ENCODE measurements around the gene TOR1AIP2.

Gene TOR1AIP2

DNA sequence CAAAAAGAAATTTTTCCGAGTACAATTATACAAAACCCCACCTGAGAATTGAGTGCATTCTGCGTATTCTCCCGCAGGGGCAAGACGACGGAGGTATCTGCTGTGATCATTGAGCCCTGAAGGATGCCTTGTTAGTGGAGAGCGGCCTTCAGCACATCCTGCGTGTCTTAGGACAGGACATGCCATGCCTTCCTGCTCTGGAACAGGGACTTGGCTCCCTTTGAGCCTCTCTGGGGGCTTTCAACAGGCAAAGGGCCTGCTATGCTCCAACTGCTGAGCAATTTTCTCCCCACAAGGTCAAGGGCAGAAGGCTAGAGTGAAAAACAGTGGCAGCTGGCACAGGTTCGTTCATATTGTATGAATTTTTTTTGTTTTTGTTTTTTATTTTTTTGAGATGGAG lies 52.4 kb downstream of the TOR1AIP2 start:
- peak; percentile 93 for DNase-seq

DNA sequence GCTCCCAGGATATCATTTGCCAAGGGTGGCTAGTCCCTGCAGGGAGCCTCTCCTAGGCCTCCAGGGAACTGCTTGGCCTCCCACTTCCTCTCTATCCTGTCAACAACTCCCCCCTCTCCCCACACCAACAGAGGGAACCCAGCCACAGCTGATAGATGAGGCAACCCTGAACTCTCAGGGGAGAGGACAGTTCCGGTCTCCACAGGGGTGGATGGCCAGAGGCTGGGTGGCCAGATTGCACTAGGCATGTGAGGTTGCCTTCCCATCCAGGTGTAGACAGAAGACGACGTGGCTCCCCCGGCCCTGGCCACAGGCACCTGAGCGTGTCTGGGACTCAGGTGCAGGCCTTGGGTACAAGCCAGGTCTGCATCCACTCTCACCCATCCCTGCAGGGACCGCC lies 53.3 kb downstream of the TOR1AIP2 start:
- no peak for DNase-seq

DNA sequence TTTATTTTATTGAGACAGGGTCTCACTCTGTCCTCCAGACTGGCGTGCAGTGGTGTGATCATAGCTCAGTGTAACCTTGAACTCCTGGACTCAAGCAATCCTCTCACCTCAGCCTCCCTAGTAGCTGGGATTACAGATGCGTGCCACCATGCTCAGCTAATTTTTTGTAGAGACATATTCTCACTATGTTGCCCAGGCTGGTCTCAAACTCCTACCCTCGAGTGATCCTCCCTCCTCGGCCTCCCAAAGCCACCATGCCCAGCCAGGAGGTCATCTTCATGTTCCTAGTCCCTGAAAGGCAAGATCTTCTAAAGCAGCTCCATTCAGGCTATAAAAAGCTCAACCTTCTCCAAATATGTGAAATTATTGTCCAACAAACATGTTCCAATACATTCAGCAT lies 53.9 kb downstream of the TOR1AIP2 start:
- DNase-seq: no peak

DNA sequence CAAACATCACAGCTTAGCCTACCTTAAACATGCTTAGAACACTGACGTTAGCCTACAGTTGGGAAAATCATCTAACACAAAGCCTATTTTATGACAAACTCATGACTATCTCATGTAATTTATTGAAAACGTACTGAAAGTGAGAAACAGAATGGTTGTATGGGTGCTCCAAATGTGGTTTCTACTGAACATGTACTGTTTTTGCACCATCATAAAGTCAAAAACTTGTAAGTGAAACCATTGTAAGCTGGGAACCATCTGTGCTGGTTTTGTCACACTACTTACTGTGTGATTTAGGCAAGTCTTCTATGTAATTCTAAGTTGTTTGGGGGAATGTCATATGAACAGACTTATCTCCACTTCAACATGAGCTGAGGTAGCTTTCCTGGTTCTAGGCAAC lies 55.5 kb downstream of the TOR1AIP2 start:
- DNase-seq: no peak

DNA sequence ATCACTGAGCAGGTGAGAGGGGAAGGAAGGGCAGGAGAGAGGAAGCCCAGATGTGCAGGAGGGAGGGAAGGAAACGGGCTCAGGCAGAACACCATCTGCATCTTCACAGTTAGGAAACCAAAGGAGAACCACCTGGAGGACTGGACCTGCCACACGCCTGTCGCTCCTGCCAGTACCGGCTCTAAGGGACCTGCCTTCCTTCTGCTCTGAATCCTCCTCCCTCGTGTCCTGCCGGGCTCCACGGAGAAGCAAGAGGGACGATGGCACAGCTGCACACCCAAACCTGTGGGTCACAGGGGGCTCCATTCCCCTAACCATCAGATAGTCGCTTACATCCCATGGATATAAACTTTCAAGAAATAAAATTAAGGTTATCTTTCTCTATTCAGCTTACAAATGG lies 56.1 kb downstream of the TOR1AIP2 start:
- DNase-seq: no peak

DNA sequence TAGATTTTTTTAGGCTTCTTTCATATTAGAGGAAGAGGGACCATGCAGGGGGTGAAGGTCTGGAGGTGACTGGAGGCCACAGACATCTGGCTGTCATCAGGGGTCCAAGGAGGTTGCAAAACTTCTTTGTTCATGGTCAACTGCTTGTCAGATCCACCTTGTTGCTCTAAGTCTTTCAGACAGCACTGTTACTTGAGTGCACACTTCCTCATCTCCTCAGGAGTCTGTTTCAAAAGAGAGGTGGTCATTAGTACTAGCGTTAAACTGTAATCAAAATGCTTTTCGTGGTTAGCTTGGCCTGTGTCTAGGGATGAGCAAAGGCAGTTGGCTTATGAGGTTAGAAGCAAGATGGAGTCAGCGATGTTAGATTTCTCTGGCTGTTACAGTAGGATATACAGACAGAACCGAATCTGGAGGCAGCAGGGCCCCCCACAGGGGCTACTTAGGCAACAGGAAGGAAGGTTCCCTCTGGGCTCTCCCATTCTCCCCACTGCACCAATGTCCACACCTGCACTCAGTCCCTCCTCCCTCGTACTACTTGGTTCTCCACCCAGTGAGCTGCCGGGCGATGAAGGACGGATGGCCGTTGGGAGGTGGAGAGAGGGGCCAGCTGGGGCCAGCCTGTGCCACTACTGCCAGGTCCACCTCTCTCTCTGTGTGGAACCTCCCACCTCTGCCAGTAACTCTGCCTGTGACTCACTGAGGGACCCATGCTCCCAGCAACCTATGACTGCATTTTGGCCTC lies 57.2 kb downstream of the TOR1AIP2 start:
- no peak for DNase-seq

DNA sequence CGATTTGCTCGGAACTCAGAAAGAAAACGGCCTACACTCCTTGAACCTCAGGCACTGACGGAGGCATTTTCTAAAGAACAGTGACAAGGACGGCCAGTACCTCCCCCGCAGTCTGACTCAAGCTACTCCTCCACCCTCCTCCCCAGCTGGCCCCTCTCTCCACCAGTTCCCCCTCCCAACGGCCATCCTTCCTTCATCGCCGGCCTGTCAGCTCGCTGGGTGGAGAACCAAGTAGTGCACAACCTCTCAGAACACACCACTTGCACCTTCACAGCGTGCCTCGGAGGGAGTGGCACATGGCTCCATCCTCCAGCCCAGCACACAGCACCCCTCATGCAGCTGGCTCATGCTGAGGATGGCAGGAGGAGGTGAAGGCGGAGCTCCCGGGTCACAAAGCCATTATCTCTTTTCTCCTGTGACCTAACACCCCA lies 58.8 kb downstream of the TOR1AIP2 start:
- DNase-seq: no peak

DNA sequence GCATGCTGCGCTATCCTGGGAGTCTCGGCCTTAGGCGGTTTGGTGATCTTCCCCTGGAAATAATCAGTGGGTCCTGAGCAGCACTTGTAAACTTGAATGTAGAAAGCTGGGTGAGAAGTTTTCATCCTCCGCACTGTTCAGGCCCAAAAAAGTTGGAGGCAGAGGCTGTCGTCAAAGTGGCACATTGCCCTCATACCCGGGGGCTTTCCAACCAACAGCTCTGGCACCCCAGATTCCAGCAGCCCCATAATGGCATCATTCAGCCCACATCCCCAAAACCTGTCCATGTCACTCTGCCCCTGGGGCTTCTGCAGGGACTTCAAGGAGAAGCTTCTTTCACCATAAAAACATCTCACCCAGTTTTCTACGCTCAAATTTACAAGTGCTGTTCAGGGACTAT lies 59.3 kb downstream of the TOR1AIP2 start:
- DNase-seq: no peak

DNA sequence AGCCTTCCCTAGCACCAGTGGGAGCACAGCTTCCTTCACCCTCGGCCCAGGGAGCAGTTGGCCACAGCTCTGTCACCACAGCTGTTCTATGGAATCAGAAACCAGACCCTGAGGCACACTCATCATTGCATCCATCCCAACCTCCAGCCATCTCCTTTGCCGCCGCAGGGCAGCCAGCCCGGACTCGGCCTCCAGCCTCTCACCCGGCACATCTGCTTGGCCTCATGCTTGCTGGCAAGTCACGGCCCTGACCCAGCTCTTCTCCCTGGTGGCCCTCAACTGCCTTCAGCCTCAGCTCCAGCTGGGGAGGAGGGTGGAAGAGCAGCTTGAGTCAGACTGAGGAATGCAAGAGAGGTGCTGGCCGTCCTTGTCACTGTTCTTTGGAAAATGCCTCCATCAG lies 59.8 kb downstream of the TOR1AIP2 start:
- no peak for DNase-seq

DNA sequence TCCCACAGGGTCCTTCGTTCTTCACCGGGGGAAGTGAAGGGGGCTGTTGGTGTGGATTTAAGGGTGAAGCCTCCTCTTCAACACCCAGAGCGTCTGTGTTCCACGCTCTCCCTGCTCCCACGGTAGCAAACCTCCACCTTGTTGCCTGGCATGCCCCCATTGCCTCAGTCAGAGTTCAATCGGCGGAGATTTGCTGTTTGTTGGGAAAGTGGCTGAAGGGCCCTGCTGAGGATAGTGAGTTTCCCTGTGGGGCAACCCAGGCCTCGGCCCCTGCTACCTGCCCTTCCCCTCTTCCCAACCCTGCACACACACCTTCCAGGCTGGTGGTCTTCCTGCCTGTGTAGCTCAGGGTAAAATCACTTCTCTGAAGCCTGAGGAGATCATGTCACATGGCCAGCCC lies 60.5 kb downstream of the TOR1AIP2 start:
- DNase-seq: no peak

DNA sequence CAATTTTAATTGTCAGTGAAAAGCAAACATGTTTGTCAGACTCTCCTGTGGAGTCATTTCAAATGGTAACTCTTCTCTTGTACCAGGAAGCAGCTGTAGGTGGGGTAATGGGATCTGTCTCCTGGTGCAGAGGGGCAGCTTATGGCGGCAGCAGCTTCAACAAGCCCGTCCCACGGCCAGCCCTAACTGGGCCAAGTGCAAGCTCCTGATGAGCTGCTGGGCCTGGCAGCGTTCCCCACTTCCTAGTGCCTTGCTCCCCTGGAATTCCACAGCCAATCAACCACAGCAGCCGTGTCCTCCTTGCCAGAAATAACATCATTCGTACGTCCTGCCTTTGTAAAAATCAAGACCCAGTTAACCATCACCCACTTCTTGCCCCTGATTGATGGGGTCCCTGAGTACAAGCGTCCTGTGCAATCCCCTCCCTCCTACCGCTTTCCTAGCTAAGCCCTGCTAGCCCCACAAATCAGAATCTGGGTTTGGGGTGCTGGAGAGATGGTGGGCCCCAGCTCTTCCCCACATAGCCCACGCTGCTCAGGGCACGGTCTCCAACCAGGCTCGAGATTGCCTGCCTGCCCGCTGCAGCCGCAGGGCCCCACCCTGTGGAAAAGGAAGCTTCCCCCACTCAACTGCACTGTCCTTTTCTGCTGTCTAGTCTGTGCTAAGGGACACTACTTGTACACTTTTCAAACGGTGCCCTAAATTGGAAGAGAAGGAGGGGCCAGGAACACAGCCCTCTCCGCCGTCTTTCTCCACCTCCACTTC lies 61.2 kb downstream of the TOR1AIP2 start:
- peak; percentile 45 for DNase-seq

DNA sequence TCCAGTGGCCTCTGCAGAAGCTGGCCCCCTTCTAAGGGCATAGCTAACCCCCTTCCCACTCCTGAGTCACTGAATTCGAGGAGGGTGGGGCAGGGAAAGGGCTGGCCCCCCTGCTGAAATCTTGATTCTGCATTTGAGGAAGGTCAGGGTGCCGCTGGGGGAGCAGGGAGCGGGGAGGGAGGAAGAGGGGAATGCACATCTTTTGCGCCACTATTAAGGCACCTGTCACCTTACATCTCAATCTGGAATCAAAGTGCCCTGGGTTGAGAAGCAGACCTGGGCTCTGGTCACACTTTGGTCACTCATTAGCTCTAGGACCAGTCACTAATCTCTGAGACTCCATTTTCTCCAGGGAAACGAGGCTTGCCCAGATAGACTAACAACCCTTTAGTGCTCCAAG lies 62.0 kb downstream of the TOR1AIP2 start:
- DNase-seq: no peak

DNA sequence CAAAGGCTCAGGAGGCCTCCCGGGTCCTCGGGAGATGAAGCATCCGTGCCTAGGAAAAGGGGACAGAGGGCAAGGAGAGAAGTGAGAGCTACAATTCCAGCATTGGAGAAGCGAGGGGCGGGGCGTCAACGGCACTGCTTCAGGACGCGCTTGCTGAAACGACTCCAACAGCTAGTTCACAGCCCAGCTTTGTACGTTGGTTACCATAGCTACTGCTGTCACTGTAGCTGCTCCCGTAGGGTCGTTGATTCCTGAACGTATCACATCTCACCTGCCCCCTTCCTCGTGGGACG lies 63.1 kb downstream of the TOR1AIP2 start:
- DNase-seq: no peak

DNA sequence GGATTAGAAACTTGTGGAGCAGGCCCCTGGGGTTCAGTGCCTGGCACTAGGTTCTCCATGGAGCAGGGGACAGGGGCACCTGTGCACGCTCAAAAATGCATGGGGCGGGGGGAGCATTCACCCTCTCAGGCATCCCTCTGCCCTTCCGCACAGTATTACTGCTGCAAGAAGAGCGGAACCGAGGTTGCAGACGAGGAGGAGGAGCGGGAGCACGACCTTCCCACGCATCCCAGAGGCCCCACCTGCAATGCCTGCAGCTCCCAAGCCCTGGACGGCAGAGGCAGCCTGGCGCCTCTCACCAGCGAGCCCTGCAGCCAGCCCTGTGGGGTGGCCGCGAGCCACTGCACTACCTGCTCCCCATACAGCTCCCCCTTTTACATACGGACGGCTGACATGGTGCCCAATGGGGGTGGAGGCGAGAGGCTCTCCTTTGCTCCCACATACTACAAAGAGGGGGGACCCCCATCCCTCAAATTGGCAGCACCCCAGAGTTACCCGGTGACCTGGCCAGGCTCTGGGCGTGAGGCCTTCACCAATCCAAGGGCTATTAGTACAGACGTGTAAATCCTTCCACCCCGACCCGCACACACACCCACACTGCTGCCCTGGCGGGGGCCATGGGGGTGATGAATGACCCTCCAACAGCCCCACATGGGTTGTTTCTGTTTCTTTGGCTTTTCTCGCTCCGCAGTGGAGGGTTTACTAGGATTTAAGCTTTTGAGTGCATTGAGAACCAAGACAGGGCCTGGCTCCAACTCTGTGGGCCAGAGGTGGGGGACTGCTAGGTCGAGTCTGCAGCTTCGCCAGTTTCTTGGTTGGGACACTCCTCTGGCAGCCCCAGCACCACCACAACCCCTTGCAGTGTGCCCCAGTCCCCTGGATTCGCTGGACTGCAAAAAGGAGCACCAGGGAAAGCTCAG lies 63.7 kb downstream of the TOR1AIP2 start:
- no peak for DNase-seq

DNA sequence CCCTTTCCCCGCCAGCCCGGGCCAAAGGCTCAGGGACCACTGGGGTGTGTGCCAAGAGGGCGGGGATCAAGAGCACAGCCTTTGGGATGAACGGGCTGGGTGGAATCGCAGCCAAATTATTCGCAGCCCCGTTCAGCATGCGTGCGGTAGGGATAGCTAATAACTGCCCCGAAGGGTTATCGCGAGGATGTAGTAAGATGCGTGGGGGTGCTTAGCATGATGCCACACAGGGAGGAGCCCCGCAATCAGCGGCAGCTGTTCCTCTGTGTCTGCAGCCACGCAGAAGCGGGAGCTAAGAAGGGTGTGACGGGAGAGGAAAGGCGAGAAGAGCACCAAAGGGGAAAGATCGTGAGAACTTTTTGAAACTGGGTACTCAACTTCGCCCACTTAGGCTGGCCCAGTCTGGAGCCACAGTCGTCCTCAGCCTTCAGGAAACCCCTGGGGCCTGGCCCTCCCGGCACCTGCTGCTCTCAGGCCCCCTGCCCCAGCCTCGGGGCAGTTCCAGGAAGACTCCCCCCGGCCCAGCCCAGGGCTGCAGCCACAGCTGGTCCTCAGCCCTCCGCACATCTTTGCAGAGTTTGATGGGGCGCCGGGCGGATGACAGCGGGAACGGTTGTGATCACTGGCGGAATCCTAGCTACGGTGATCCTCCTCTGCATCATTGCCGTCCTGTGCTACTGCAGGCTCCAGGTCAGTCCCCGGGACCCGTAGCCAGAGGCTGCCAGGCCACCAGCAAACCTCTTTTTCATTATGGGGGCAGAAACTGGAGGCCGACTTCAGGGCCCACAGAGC lies 64.9 kb downstream of the TOR1AIP2 start:
- no peak for DNase-seq

DNA sequence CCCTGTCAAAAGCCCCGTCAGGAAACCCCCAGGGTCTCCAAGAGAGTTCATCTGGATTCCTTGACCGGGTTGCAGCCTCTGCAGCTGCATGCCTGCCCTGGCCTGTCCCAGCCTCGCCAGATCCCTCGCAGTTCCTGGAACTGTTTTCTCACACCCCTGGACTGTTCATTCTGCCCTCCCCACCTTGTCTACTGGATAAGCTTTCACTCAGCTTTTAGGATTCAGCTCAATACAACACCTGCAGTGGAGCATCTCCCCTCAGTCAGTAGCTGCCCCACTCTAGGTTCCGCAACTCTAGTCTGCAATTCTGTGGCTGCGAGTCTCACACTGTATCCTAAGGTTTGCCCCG lies 67.3 kb downstream of the TOR1AIP2 start:
- DNase-seq: no peak

DNA sequence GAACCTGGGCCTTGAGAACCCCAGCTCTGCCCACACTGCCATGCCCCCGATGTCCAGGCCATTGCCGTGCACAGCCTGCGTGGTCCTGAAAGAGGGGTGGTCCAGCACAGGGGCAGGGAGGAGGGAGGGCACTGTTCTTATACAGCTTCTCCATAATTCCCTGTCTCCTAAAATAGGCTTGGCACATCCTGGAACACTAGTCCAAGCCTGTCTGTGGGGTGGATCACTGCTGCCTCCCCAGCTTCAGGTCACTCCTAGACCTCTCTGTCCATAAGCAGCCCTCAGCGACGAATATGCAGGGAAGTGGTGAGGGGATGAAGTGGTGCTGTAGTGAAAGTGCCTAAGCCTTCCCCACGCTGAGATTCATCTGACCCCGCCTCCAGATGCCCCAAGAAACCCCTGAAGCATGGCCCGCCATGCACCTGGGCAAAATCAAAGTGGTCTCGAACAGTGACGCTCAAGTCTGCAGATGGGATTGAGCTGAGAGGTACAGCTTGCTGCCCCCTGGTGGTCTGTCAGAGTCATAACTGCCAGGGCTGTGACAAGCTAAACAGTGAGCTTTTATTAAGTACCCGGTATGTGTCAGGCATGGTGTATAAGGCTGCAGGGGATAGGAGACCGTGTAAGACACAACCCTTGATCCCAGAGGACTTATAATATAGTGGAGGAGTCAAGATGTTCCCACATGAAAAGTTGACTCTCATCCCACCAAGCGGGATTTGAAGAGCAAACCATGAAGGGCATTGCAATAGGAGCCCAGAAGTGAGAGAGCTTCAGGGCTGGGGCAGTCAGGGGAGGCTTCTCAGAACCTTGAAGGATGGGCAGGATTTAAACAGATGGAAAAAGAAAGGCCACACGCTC lies 67.9 kb downstream of the TOR1AIP2 start:
- peak; percentile 76 for DNase-seq

DNA sequence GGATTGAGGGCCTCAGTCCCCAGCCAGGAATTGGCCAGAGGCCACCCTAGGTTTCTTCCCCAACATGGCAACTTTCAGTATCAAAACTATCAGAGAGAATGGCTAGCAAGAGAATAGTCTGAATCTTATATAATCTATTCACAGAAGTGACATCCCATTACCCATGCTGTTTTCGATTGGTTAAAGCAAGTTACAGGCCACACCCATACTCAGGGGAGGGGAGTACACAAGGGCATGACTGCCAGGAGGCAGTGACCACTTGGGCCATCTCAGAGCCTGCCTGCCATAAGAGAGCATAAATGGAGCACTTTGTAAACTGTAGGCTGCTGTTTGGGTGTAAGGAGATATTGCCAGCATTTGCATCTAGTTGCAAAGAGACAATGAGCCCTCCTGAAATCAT lies 69.1 kb downstream of the TOR1AIP2 start:
- no peak for DNase-seq

DNA sequence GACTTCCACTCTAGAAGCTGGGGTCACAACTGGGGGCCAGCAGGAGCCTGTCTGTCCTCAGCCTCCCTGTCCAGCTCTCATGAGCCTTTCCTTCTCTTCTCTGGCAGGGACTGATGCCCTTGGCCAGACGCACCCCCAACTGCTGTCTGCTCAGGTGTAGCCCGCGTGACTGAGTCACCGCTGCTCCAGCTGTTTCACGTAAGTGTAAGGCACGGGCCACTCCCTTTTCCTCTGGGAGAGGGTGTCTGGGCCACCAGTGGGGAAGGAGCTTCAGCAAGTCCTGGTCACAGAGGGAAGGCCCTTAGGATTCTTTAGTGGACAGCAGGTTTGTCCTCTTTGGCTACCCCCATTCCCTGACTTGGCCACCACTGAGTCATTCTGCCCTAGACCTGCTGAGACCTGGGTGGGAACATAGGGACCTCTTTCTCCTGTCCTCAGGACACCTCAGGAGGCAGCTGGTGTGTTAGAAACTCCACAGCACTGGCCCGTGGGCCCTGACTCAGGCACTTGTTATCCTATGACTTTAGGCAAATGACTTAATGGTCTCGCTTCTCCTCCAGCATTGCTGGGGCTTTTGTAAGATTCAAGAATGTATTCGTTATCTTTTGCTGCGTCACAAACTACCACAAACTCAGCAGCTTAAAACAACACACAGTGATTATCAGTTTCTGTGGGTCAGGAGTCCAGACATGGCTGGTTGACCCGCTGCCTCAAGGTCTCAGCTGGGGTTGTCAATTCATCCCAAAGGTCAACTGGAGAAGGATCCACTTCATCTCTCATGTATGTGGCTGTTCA lies 69.7 kb downstream of the TOR1AIP2 start:
- DNase-seq: no peak

DNA sequence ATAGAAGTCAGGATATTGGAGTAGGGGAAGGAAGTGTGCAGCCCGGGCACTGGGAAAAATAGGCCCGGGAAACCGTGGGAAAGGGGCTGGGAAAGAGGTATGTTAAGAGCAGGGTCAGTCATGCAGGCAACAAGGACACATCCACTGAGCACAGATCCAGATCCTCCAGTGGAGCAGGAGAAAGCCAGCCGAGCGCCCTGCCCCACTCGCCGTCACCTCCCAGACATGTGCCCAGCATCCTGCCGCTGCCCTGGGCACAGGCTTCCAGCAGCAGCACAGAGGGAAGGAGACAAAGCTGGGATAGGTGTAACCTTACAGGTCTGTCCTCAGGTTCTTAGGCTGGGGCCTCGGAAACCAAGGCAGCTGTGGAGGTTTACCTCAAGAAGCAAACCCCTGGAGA lies 70.3 kb downstream of the TOR1AIP2 start:
- DNase-seq: no peak

DNA sequence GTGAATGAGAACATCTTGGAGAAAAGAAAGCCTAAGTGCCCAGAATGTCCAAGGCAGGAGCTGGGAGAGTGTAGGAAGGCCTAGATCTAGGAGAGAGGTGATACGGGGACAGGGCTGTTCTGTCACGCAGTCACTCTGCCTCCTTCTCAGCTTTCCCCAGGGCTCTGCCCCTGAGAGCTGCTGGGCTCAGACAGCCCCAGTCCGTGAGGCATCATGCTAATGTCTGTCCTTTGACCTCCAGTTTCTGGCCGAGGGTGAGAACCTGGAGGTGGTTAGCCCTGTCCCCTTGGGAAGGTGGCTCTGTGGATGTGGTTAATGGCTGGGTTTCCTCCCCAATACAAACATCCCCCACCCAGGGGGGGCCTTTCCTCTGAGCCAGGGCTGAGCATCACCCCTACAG lies 71.3 kb downstream of the TOR1AIP2 start:
- no peak for DNase-seq

Measured in NCI-H1694 treated with DMSO at 0.1 percent for 48 hours (cell line).